ENCODE measurements around the gene SYCP2L.
"Not testable (repeated sequence)": the region's sequence is repeated elsewhere in the genome, so short reads cannot be mapped to it uniquely, and the experiment has no call there.

Gene SYCP2L

GRCh38 chr6:10886691-10887502 lies at the start of gene SYCP2L:
Gene SYCP2L (plus strand): TSS chr6:10887052. CDS start chr6:10887127, 75 bp downstream.
- no peak for DNase-seq (ENCODE audit: low read depth)

DNA sequence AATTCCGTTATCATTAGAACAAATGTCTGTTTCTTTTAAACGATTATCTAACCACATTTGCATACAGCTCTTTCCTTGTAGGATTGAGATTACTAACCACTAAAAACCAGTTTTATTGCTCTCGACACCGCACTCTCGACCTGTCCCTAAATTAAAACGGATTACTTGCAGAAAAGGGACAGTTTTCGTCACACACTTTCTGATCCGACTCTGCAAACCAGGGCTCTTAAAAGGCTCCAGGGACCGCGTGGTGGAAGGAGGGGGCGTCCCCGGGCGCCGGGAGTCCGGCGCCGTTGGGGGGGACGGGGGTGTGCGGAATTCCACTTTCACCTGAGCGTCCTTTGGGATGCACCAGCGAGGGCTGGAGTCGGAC lies 49.2 kb upstream of the SYCP2L start:
- DNase-seq (ENCODE audit: low read depth), result no peak

GRCh38 chr6:10837995-10838793 lies 48.7 kb upstream of the SYCP2L start, which contains the start of gene MAK:
Gene MAK (minus strand): TSS chr6:10838539. CDS start chr6:10830648, 7,891 bp downstream.
- peak; percentile 74 for DNase-seq (ENCODE audit: low read depth)

- no peak for DNase-seq (ENCODE audit: low read depth)
Observed at GRCh38 chr6:10838794-10839333, 48.0 kb upstream of the SYCP2L start.

- DNase-seq (ENCODE audit: low read depth), result no peak
Observed at GRCh38 chr6:10843554-10843953, 43.3 kb upstream of the SYCP2L start.

GRCh38 chr6:10847684-10848083 lies 39.2 kb upstream of the SYCP2L start:
- DNase-seq (ENCODE audit: low read depth), result no peak

GRCh38 chr6:10849901-10850300 lies 37.0 kb upstream of the SYCP2L start:
- no peak for DNase-seq (ENCODE audit: low read depth)

GRCh38 chr6:10850728-10851127 lies 36.1 kb upstream of the SYCP2L start:
- no peak for DNase-seq (ENCODE audit: low read depth)

- DNase-seq (ENCODE audit: low read depth), result no peak
Observed at GRCh38 chr6:10852361-10852960, 34.4 kb upstream of the SYCP2L start.

- not testable (repeated sequence) for DNase-seq (ENCODE audit: low read depth)
Observed at GRCh38 chr6:10853849-10854300, 33.0 kb upstream of the SYCP2L start.

DNA sequence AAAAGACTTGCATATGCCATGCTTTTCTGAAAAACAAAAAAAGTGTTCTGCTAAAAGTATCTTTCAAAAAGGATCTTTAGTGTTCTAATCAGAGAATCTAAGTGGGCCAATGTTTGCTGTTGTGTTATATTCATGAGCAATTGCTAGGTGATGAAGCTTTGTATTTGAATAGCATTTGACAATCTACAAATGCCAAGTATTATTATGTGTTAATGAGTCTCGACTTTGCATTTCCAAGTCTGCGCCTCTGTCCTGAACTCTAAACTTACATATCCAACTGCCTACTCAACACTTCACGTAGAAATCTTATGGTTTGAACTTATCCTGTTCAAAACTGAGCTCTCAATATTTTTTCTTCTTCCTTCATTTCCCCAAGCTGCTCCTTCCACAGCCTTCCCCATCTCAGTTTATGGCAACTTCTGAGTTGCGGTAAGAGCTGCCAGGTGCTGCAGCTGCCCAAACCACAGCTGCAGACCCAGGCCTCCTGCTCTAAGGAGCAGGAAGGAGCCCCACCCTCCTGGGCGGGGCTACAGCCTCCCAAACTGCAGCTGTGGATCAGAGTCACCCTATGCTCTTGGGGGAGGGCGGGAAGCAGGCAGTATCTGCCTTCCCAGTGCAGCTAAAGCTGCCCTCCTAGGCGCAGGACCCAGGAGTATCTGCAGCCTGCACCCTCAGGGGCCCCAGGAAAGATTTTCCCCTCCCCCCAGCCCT lies 31.8 kb upstream of the SYCP2L start:
- no peak for DNase-seq (ENCODE audit: low read depth)

- DNase-seq (ENCODE audit: low read depth), result no peak
Observed at GRCh38 chr6:10857259-10857658, 29.6 kb upstream of the SYCP2L start.

- no peak for DNase-seq (ENCODE audit: low read depth)
Observed at GRCh38 chr6:10861086-10861485, 25.8 kb upstream of the SYCP2L start.

- DNase-seq (ENCODE audit: low read depth), result no peak
Observed at GRCh38 chr6:10862361-10862760, 24.5 kb upstream of the SYCP2L start.

DNA sequence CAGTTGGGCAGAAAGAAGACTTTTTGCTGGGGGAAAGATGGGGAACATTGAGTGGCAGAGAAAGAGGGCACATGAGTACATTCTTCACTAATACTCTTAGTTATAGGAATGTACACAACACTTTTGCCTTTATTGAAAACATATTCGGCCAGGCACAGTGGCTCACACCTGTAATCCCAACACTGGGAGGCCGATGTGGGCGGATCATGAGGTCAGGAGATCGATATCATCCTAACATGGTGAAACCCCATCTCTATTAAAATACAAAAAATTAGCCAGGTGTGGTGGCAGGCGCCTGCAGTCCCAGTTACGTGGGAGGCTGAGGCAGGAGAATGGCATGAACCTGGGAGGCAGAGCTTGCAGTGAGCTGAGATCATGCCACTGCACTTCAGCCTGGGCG lies 23.8 kb upstream of the SYCP2L start:
- DNase-seq (ENCODE audit: low read depth), result not testable (repeated sequence)

DNA sequence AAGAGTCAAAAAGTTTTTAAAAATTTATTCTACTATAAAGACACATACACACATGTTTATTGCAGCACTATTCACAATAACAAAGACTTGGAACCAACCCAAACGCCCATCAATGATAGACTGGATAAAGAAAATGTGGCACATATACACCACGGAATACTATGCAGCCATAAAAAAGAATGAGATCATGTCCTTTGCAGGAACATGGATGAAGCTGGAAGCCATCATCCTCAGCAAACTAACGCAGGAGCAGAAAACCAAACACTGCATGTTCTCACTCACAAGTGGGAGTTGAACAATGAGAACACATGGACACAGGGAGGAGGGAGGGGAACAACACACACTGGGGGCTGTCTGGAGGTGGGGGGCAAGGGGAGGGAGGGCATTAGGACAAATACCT lies 20.1 kb upstream of the SYCP2L start:
- DNase-seq (ENCODE audit: low read depth), result not testable (repeated sequence)

GRCh38 chr6:10867952-10868351 lies 18.9 kb upstream of the SYCP2L start:
- DNase-seq (ENCODE audit: low read depth), result no peak

DNA sequence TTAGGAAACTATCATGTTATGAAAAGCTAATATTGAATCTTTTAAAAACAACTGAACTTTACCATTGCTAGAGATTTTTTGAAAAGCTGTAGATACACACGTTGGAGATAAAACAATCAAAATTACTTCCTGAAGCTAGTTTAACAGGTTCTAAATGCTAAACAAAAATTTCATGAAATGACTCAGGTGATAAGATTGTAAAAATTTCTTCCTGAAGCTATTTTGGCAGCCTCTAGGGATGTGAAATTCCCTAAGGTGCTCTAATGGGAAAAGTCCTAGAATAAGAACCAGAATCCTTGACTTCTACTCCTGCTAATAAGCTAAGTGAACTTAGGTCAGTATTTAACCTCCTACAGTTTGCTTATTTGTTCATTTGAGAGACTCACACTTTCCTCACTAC lies 13.5 kb upstream of the SYCP2L start:
- DNase-seq (ENCODE audit: low read depth), result no peak

DNA sequence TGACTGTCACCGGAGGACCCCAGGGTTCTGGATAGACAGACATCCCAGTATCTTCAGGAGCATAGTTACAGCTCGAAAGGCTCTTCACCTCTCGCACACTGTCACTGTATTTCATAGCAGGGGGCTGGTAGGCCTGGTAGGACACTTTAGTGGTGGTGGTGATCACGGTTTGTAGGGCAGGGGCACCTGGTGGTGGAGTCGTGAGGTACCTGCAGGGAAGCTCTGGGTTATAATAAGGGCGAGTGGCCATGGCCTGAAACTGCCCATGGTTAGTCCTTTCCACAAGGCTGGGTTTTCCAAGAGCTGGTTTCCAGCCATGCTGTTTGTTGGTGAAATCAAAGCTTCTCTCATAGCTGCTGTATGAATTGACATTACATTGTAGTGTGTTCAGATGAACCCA lies 12.6 kb upstream of the SYCP2L start:
- no peak for DNase-seq (ENCODE audit: low read depth)

- DNase-seq (ENCODE audit: low read depth), result no peak
Observed at GRCh38 chr6:10875026-10875425, 11.8 kb upstream of the SYCP2L start.

DNA sequence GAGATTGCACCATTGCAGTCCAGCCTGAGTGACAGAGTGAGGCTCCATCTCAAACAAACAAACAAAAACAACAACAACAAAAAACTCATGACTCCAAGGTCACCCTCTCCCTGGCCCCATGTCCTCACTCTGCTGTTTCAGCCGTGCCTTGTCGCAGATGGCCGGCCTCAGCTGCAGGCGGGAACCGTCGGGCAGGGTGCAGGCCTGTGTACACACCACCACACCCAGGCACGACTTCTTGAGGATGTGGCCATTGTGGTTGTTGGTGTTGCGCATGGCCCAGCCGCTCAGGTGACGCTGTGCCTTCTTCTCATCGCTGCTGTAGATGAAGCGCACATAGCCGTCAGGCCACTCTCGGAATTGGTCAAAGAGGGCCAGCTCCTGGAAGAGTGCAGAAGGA lies 9.8 kb upstream of the SYCP2L start:
- no peak for DNase-seq (ENCODE audit: low read depth)

- no peak for DNase-seq (ENCODE audit: low read depth)
Observed at GRCh38 chr6:10877871-10878270, 9.0 kb upstream of the SYCP2L start.

All from T-helper 22 cell (primary cell).